GM19438 (cell line): Measurements from ENCODE around the gene DNAJC18.
"Not testable (repeated sequence)": the region's sequence is repeated elsewhere in the genome, so short reads cannot be mapped to it uniquely, and the experiment has no call there.

Source experiments
- ATAC-seq: cut with Tn5 transposase; IDR thresholded peaks from one replicate; pipeline ENCODE4 v1.9.1; 2021; ENCODE audit warnings: low read depth; ENCODE audit not compliant: unreplicated experiment

Gene DNAJC18

DNA sequence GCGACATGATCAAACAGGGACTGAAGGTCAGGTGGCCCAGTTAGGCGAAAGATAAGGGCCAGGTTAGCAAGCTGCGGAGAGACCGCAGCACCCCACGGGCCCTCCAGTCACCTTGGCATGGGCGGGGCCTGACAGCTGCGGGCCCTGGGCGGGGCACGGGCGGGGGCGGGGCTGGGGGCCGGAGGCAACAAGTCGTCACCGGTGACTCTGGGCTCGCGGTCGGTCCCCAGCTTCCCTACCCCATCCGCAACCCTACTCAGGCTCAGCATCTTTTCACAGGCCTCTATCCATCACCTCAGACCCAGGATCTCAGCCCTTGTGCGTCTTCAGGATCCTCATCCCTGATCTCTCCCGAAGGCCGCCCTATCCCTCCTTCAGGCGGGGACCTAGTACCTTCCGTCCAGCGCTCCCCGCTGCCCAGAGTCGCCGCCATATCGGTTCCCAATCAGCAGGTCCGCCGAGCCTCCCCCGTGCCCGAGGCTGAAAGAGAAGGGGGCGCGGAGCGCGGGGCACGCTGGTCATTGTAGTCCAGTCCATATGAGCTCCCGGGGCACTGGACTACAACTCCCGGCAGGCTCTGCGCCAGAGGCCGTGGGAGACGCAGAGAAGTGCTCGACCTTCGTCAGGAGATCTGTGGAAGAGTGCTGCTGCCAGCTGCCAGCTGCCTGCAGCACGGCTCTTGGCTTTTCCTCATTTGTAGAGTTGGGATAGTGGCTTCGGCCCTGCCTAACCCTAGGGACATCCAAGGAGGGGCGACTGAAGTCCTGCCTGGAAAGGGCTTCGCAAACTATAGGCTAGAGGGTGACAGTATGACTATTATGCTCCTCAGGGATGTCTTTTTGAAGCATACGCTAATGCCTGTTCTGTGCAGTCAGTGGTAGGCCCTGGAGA, at the start of gene DNAJC18:
Gene DNAJC18 (minus strand): TSS at position 513 of the 891 bp plus-strand sequence. CDS start 80 bp downstream, at position 433.
- ATAC-seq, result peak; percentile 91

DNA sequence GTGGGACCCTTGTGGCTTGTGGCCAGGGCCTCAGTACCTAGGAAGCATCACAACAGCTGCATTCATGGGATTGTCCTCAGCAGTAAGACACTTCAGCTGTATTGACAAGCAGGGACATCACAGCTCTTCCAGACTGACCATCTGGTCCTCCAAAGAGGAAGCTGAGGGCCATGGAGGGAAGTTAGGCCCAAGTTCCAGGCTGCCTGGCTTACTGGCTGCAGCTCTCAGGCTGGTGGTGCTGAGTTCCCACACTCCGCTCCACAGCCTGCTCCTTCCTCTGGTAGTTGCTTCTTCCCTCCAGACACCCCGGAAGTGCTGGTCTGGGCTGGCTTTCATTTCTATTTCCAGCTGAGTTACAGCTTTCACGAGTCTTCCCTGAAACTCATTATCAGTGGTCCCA, 48.9 kb upstream of the DNAJC18 start:
- no peak for ATAC-seq

DNA sequence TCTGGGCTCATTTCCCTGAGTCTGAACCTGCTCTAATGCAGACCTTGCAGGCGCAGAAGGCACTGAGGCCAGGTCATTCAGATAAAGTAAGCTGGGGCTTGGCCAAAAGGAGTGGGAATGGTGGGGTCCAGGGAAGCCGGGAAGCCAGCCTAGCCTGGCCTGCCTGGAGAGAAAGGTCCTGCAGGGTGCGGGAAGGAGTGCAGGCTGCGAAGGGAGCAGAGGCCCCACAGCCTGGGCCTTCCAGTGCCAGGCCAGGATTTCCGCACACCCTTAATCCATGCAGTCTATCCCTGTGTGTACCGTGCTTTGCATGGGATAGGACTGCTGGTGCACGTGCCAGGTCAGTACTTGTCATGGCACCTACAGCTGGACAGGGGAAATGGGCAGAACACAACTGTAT, 46.9 kb upstream of the DNAJC18 start:
- no peak for ATAC-seq

DNA sequence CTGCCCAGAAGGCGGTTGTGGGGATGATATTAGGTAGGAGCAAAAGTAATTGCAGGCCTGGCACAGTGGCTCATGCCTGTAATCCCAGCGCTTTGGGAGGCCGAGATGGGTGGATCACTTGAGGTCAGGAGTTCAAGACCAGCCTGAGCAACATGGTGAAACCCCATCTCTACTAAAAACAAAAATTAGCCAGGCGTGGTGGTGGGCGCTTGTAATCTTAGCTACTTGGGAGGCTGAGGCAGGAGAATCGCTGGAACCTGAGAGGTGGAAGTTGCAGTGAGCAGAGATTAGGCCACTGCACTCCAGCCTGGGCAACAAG, 43.5 kb upstream of the DNAJC18 start:
- not testable (repeated sequence) for ATAC-seq

DNA sequence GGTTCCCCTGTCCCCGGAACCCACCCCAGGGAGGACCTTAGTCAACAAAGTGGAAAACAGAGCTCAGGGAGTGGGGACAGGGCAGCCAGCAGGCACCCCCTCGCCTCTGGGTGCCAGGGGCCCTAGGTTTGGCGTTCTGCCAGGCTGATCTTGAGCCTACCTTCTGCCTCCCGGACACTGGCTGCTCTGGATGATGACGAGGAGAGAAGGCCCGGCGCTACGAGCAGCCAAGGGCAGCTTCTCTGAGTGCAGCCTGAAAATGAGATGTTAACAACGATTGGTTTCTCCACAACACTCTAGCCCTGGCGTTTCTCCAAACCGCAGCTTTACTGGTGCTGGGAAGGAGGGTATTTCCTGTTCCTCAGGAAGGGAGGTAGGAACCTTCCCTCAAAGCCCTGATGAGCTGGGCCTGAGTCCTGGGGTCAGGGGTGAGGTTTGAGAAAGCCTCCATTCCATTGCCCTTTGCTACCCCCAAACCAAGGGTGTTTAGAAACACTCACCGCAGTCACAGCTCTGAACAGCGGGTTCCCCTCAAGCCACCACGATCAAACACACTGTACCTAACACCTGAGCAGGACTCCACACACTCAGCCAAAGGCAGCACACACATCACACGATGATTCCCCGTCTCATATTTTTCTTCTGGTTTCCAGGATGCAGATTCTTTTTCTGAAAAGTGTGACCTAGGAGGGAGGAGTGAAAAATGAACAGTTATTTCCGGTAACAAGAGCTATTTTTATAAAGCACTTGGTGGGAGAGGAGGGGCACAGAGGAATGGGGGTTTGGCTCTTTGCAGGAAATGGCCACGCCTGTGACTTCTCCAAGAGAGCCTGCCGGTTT, 42.9 kb upstream of the DNAJC18 start, which contains the start of gene STING1:
Gene STING1 (minus strand): TSS at position 709 of the 840 bp plus-strand sequence. CDS start 1,054 bp downstream, outside the sequence.
- ATAC-seq, result peak; percentile 68

DNA sequence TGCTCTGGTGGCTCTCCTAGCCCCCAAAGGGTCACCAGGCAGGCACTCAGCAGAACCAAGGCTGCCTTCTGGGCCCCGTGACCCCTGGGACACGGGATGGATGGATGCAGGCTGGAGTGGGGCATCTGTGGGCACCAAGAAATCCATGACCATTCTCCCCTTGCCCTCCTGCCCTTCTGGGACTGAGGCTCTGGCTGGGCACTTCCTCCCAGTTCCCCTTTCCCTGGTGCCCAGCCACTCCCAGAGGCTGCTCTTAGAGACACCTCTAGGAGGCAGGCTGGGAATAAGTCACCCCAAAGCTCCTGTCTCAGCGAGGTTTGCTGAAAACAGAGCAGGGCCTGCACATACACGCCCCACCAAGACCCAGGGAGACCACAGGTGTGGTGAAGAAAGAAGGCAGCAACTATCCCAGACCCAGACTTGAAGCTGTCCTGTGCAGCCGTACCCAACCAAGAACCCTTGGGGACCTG, 42.3 kb upstream of the DNAJC18 start:
- peak; percentile 21 for ATAC-seq

DNA sequence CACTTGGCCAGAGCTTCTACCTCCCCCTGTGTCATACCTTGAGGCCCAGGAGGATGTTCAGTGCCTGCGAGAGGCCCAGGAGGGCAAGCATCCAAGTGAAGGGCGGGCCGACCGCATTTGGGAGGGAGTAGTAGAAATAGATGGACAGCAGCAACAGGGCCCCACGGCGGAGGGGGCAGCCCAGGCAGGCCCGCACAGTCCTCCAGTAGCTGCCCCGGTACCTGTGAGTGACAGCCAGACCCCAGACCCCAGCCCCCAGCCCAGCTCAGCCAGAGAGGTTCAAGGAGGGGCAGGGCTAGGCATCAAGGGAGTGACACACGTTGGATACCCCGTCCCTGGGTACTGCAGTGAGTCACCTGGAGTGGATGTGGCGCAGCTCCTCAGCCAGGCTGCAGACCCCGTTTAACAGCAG, 41.8 kb upstream of the DNAJC18 start:
- no peak for ATAC-seq

DNA sequence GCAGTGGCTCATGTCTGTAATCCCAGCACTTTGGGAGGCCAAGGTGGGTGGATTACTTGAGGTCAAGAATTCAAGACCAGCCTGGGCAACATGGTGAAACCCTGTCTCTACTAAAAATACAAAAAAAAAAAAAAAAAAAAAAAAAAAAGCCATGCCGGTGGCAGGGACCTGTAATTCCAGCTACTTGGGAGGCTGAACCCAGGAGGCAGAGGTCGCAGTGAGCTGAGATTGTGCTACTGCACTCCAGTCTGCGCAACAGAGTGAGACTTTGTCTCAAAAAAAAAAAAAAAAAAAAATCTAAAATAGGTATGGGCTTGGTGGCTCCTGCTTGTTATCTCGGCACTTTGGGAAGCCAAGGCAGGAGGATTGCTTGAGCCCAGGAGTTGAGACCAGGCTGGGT, 40.4 kb upstream of the DNAJC18 start:
- ATAC-seq, result not testable (repeated sequence)

DNA sequence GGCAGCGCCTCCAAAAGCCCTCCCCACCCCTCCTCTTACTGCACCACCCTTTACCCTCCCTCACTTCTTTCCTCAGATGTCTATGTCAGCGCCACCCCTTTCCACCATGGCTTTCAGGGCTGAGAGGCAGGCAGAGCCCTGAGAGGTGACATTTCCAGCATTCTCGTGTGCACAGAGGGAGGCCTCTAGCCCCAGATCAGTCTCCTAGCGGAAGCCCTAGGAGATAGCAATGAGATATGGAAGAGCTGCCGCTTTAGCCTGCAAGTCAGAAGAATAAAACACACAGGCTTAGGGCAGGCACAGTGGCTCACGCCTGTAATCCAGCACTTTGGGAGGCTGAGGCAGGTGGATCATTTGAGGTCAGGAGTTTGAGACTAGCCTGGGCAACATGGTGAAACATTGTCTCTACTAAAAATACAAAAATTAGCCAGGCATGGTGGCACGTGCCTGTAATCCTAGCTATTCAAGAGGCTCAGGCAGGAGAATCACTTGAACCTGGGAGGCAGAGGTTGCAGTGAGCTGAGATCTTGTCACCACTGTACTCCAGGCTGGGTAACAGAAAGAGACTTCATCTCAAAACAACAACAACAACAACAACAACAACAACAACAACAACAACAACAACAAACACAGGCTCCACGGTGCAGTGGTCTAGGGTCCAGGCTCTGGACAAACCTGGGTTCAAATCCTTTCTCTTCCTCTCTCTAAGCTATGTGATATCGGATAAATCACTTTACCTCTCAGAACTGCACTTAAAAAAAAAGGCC, 39.5 kb upstream of the DNAJC18 start:
- not testable (repeated sequence) for ATAC-seq

DNA sequence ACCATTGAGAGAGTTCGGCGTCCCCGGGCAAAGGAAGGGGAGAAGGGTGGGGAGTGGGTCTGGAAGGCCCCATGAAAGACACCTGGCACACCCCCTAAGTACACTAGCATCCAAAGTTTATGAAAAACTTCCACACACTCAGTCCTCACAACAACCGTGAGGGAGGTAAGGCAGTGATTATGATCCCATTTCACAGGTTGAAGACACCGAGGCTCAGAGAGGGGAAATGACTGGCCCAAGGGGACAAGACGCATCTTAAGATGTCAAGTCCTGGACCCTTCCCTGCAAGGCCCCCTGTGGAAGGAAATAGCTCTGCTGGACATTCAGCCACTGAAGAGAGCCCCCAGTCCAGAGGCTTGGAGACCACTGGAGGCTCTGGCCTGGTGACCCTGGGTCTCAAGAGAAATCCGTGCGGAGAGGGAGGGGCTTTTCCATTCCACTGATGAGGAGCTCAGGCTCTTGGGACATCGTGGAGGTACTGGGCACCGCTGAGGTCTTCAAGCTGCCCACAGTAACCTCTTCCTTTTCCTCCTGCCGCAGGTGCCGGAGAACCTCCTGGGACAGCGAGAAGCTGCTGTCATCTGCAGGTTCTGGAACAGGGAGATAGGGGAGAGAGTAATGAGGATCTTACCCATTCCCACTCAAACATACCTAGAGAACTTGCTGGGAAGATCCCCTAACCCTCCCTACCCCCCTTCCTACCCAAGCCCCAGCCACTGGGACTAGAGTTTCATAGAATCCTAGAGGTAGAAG, 36.7 kb upstream of the DNAJC18 start:
- no peak for ATAC-seq

DNA sequence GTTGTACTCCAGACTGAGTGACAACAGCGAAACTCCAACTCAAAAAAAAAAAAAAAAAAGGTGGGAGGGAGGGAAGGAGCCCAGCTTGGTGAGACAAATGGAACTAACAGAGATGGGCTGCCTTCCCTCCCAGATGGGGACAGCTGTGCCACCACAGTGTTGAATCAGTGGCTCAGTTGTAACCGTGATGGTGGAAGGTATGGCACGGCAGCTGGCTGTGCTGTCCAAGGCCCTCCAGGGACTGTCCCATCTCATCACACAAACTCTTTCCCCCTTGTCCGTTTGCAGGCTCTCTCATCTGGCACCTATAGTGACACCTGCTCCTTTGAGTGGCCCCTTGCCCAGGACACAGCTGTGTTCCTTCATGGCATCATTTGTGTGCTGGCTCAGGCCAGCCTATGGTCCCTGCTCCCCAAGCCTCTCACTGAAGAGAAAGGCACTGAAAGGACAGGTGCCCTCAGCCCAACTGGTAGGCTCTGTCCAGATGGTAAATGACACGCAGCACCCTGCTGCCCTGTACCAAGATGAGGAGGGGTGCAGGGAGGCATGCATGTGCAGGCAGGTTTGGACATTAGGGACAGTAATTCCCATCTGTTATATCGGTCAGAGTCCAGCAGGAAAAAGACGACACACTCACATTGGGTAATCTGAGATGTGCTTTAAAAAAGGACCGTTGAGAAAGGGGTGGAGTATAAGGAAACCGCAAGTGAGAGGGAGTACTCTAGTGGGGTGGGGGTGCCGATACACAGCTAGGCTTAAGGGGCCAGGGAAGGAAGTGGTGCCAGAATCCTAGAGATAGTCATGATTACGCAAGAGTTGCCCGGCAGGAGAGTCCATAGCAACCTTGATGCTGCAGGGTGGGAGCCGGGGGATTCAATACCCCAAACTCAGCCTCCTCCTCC, 35.8 kb upstream of the DNAJC18 start:
- no peak for ATAC-seq

DNA sequence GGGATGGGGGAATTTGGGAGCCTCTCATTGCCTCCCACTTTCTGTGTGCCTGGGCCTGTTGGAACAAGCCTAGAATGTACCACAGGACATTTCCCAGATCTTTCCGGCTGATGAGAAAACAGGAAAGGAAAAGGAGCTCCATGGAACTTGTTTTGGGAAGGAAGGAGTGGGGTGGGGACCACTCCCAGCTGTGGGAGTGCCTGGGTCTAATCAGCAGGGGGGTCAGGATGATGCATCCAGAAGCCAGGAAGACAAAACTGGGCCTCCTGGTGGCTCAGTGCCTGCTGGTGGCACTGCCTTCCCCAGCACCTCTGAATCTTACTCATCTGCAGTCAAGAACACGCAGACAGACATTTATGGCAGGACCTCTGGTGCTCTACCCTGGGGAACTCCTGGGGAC, 34.2 kb upstream of the DNAJC18 start:
- no peak for ATAC-seq

DNA sequence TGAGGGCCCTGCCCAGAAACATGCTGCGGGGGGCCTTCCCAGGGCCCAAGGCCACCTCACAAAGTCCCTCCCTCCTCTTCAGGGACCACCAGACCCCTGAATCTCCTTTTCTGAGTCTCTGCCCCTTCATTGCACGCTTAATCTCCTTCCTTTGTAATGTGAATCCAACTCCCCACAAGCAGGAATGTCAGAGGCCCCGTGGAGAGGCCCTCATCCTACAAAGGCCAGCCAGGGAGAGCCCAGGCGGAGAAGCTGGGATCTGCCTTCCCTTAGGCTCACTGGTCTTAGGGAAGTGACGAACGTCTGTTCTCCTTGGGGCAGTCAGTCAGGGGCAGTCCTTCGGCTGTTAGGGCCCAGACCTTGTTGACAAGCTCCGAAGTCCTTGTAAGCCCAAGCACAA, 33.8 kb upstream of the DNAJC18 start:
- no peak for ATAC-seq

DNA sequence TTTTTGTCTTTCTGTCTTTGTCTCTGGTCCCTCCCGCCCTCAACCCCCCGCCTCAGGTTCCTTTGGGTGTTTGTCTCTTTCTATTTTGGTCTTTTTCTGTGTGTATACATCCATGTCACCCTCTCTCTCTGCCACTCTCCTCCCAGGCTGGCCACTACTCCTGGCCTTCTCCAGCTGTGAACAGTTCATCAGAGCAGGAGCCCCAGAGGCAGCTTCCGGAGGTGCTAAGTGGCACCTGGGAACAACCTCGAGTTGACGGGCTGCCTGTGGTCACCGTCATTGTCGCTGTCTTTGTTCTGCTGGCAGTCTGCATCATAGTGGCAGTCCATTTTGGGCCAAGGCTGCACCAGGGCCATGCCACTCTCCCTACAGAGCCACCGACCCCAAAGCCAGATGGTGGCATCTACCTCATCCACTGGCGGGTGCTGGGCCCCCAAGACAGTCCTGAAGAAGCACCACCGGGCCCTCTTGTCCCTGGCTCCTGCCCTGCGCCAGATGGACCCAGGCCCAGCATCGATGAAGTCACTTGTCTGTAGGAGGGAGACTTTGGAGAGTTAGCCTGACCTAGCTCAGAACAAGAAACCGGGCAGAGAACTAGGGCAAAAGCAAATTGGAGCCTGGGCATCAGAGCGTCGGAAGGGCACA, 33.2 kb upstream of the DNAJC18 start:
- no peak for ATAC-seq

DNA sequence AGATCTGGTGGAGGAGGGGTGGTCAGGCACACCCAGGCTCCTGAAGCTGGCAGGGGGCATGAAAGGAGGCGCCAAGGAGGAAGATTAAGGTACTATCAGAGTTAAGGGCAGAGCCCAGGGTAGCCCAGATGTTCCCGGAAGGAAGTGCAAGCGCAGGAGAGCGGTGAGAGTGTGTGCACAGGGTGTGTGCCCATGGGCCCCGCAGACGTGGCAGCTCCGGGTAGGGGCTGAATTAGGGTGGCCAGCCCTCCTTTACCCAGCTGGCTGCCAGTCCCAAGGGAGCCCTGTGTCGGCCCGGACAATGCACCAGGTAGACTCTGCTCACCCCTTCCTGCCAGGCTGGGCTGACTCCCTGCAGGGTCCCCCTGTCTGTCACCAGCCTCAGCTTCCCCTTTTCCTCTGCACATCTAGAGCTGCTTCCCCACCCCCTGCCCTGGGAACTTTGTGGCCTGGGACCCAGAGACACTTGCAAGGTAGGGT, 31.5 kb upstream of the DNAJC18 start, which contains the start of gene SMIM33:
Gene SMIM33 (plus strand): TSS at position 184 of the 480 bp plus-strand sequence. CDS start 118 bp downstream, at position 302.
- ATAC-seq, result no peak

DNA sequence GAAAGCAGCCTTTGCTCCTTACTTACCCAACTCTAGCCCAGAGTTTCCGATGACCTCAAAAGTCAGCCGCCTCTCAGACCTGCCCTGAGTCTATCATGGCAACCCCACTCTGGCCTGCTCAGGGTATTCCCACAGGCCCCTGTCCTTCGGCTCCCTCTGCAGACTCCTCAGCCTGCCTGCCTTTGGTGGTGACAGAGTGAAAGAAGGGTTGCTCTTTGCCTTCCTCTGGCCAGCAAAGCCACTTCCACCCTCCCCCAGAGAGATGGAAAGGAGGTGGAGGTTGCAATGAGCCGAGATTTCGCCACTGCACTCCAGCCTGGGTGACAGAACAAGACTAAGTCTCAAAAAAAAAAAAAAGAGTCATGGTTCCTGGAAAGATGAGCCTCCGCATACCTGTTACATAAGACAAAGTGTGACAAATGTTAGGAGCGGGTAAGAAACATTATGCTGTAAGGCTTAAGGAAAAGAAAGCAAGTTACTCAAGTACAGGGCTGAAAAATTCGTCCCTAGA, 29.2 kb upstream of the DNAJC18 start:
- no peak for ATAC-seq

DNA sequence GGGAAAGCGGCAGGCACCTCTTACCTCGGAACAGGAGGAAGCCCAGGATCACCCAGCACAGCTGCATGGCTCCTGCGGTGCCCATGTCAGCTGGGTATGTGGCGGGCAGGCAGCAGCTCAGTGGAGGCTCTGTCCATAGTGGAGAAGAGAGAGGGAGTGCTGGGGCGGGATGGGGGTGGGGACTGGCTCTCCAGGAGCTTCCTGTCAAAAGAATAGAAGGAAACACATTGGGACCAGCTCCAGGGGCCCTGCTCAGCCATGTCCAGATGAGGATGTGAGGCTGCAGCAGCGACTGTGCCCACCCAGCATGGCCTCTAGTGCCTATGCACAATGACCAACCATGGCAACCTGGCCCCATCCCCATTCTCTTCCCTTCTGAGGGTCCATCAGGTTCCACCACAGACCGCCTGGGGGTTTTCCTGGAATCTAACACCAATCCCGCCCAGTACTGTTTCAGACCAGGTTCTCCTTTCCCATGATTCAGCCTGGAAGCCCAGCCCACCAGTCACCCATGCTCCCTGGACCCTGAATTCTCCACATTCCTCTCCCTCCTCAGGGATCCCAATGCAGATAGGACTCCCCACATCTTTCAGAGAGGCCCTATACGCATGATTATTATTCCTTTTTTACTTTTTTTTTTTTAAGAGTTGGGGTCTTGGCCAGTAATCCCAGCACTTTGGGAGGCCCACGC, 23.4 kb upstream of the DNAJC18 start, which contains the start of gene ECSCR:
Gene ECSCR (minus strand): TSS at position 158 of the 691 bp plus-strand sequence. CDS start 73 bp downstream, at position 85.
- ATAC-seq, result no peak
